Measurements from ENCODE around the gene NUDCD3.
A peak's percentile ranks its signal among the peaks of the same experiment; 100 is the strongest.

Gene NUDCD3

GRCh38 chr7:44377681-44378421 is 112.6 kb downstream of the NUDCD3 start:
- ChIA-PET CTCF (interaction anchor here (0.6 kb wide), 1 partner anchor 62 kb away, joined by 3 read pairs; no protein-coding TSS in a partner anchor), POLR2A (no interaction called here)
- peak; percentile 4 for DNase-seq (ENCODE audit: extremely low spot score)
- TF ChIP-seq CTBP1 (IDR thresholded peaks at IDR 0.05; ENCODE audit: borderline replicate concordance) (no peak), BHLHE40 (IDR thresholded peaks at IDR 0.05; ENCODE audit: borderline replicate concordance) (no peak), L3MBTL2 (conservative IDR thresholded peaks at IDR 0.05) (no peak), SP1 (IDR thresholded peaks at IDR 0.05) (no peak), PKNOX1 (IDR thresholded peaks at IDR 0.05) (no peak)

GRCh38 chr7:44377134-44377463 is 113.4 kb downstream of the NUDCD3 start:
- ChIA-PET POLR2A (no interaction called here), CTCF (no interaction called here)
- peak; percentile 4 for DNase-seq (ENCODE audit: extremely low spot score)
- no peak for TF ChIP-seq ARNT (IDR thresholded peaks at IDR 0.05)
- TF ChIP-seq ZNF384 (IDR thresholded peaks at IDR 0.05): no peak
- TF ChIP-seq TARDBP (IDR thresholded peaks at IDR 0.05): no peak
- no peak for TF ChIP-seq FOXM1 (IDR thresholded peaks at IDR 0.05; ENCODE audit: borderline replicate concordance)
- no peak for TF ChIP-seq SP1 (IDR thresholded peaks at IDR 0.05)
- no peak for TF ChIP-seq HDGF (IDR thresholded peaks at IDR 0.05; ENCODE audit: borderline replicate concordance)
- no peak for TF ChIP-seq L3MBTL2 (conservative IDR thresholded peaks at IDR 0.05)
- no peak for TF ChIP-seq NFRKB (IDR thresholded peaks at IDR 0.05)
- TF ChIP-seq FOXK2 (IDR thresholded peaks at IDR 0.05): no peak

- CTCF ChIA-PET: no interaction called here
- no peak for TF ChIP-seq ZNF384 (IDR thresholded peaks at IDR 0.05)
- no peak for TF ChIP-seq CTBP1 (IDR thresholded peaks at IDR 0.05; ENCODE audit: borderline replicate concordance)
- TF ChIP-seq L3MBTL2 (conservative IDR thresholded peaks at IDR 0.05): no peak
- no peak for TF ChIP-seq ELF4 (IDR thresholded peaks at IDR 0.05)
- TF ChIP-seq SUZ12 (IDR thresholded peaks at IDR 0.05): no peak
- no peak for TF ChIP-seq FOXM1 (IDR thresholded peaks at IDR 0.05; ENCODE audit: borderline replicate concordance)
- TF ChIP-seq TARDBP (IDR thresholded peaks at IDR 0.05): no peak
- TF ChIP-seq BHLHE40 (IDR thresholded peaks at IDR 0.05; ENCODE audit: borderline replicate concordance): no peak
- TF ChIP-seq LEF1 (IDR thresholded peaks at IDR 0.05; ENCODE audit: borderline replicate concordance): no peak
- TF ChIP-seq FOXA1 (IDR thresholded peaks at IDR 0.05): no peak
- TF ChIP-seq FOXK2 (IDR thresholded peaks at IDR 0.05): no peak
- TF ChIP-seq PKNOX1 (IDR thresholded peaks at IDR 0.05): no peak
- TF ChIP-seq SP1 (IDR thresholded peaks at IDR 0.05): no peak
- no peak for DNase-seq (ENCODE audit: extremely low spot score)
- POLR2A ChIA-PET: no interaction called here
Measured at GRCh38 chr7:44376429-44377133, 113.9 kb downstream of the NUDCD3 start.

GRCh38 chr7:44375926-44376342 is 114.5 kb downstream of the NUDCD3 start:
- ChIA-PET POLR2A (no interaction called here), CTCF (no interaction called here)
- no peak for DNase-seq (ENCODE audit: extremely low spot score)
- TF ChIP-seq ELF4 (IDR thresholded peaks at IDR 0.05) (no peak), SP1 (IDR thresholded peaks at IDR 0.05) (no peak), SUZ12 (IDR thresholded peaks at IDR 0.05) (no peak), LEF1 (IDR thresholded peaks at IDR 0.05; ENCODE audit: borderline replicate concordance) (no peak), FOXA1 (IDR thresholded peaks at IDR 0.05) (no peak), BHLHE40 (IDR thresholded peaks at IDR 0.05; ENCODE audit: borderline replicate concordance) (no peak), TARDBP (IDR thresholded peaks at IDR 0.05) (no peak), PKNOX1 (IDR thresholded peaks at IDR 0.05) (no peak), HDGF (IDR thresholded peaks at IDR 0.05; ENCODE audit: borderline replicate concordance) (no peak), FOXM1 (IDR thresholded peaks at IDR 0.05; ENCODE audit: borderline replicate concordance) (no peak), ARNT (IDR thresholded peaks at IDR 0.05) (no peak), NFRKB (IDR thresholded peaks at IDR 0.05) (no peak)

GRCh38 chr7:44375236-44375699 is 115.2 kb downstream of the NUDCD3 start:
- no peak for TF ChIP-seq HDGF (IDR thresholded peaks at IDR 0.05; ENCODE audit: borderline replicate concordance)
- TF ChIP-seq ZNF384 (IDR thresholded peaks at IDR 0.05): no peak
- TF ChIP-seq FOXA1 (IDR thresholded peaks at IDR 0.05): no peak
- TF ChIP-seq ELF4 (IDR thresholded peaks at IDR 0.05): no peak
- TF ChIP-seq SP1 (IDR thresholded peaks at IDR 0.05): no peak
- ChIA-PET CTCF (no interaction called here), POLR2A (no interaction called here)
- DNase-seq (ENCODE audit: extremely low spot score): peak; percentile 40

- no peak for TF ChIP-seq ELF4 (IDR thresholded peaks at IDR 0.05)
- no peak for TF ChIP-seq BHLHE40 (IDR thresholded peaks at IDR 0.05; ENCODE audit: borderline replicate concordance)
- TF ChIP-seq FOXK2 (IDR thresholded peaks at IDR 0.05): no peak
- no peak for TF ChIP-seq SP1 (IDR thresholded peaks at IDR 0.05)
- TF ChIP-seq ARNT (IDR thresholded peaks at IDR 0.05): no peak
- DNase-seq (ENCODE audit: extremely low spot score): no peak
- POLR2A ChIA-PET: no interaction called here
- CTCF ChIA-PET: no interaction called here
Measured at GRCh38 chr7:44374007-44374763, 116.3 kb downstream of the NUDCD3 start.

Data from HEK293T (cell line).